K562 (cell line): ENCODE measurements around the gene TAS2R40. TPM values are rescaled to one million over a fixed set of nuclear protein-coding genes. Genes with fewer than 3 reads are reported as not detected.
"Not testable (repeated sequence)": the region's sequence is repeated elsewhere in the genome, so short reads cannot be mapped to it uniquely, and the experiment has no call there.

ENCODE experiments used
- ATAC-seq: fragments of 200-7000 bp; cut with Tn5 transposase; 3 replicates; pipeline ENCODE4 v1.9.1; 2020; ENCODE audit warnings: moderate library complexity
- BruUV-seq: library from RNA; stranded (reverse); fragments of 400-500 nt; replicated peaks from 2 replicates; lab custom pipeline; 2021; lab: Mats Ljungman, UMichigan
- CTCF ChIA-PET: fragments of 300-600 bp; formaldehyde crosslinking; extraction: SDS; loops from one replicate; lab custom pipeline; 2021; ENCODE audit warnings: low intra/inter-chr PET ratio; lab: Yijun Ruan, JAX
- POLR2A ChIA-PET: fragments of 300-600, 350-650 bp; sonication (Branson Sonifier 250); formaldehyde crosslinking; extraction: SDS; loops from one replicate; lab custom pipeline; 2021; ENCODE audit warnings: antibody characterized with exemption, inconsistent platforms; lab: Yijun Ruan, JAX
- DNase-seq, 4 experiments: peaks; one replicate each; pipeline versions ENCODE4 v3.0.0 to v3.0.0-alpha.2; 2011 to 2018; ENCODE audit warnings: low spot score in 3 of 4, mixed read lengths in 3 of 4; ENCODE audit errors: extremely low read depth in 1 of 4
- FAIRE-seq: peaks from 2 replicates; lab custom pipeline; 2011; peaks lifted over from hg19 to GRCh38; lab: Jason Lieb, UNC
- H2AFZ ChIP-seq: 2 replicates; pipeline ENCODE4 v1.6.0; 2011; ENCODE audit warnings: low read depth, low read length, control low read depth, inconsistent platforms
- H3K27ac ChIP-seq: fragments of 200-600 bp; 3 replicates; pipeline ENCODE4 v1.8.0; 2011; ENCODE audit warnings: low read depth, mild to moderate bottlenecking, control low read depth, inconsistent platforms, low read length, moderate library complexity, mixed read lengths; ENCODE audit errors: extremely low read depth
- H3K27me3 ChIP-seq, 2 experiments: fragments of 300-600 bp in 1 of 2; 2 replicates in 1 of 2; 3 replicates in 1 of 2; pipeline versions ENCODE4 v1.6.0 to v1.8.0; 2011; ENCODE audit warnings: inconsistent platforms in 2 of 2, low read length in 2 of 2, mild to moderate bottlenecking in 1 of 2, mixed read lengths in 1 of 2, moderate library complexity in 1 of 2; ENCODE audit not compliant: control insufficient read depth in 2 of 2, insufficient read depth in 2 of 2
- H3K36me3 ChIP-seq: fragments of 300-600 bp; 3 replicates; pipeline ENCODE4 v1.8.0; 2011; ENCODE audit warnings: mild to moderate bottlenecking, low read length, inconsistent platforms; ENCODE audit not compliant: control insufficient read depth, insufficient read depth
- H3K4me1 ChIP-seq, 2 experiments: fragments of 200-600 bp in 1 of 2; replicated peaks in 1 of 2; 2 replicates in 1 of 2; 3 replicates in 1 of 2; pipeline versions ENCODE4 v1.5.1 to v1.8.0; 2011; ENCODE audit warnings: inconsistent platforms in 2 of 2, low read length in 2 of 2, mild to moderate bottlenecking in 1 of 2, mixed read lengths in 1 of 2, moderate library complexity in 1 of 2; ENCODE audit not compliant: control insufficient read depth in 2 of 2, insufficient read depth in 2 of 2
- H3K4me2 ChIP-seq: 2 replicates; pipeline ENCODE4 v1.6.1; 2011; ENCODE audit warnings: low read length, control low read depth, inconsistent platforms, mixed read lengths; ENCODE audit not compliant: insufficient read depth
- H3K4me3 ChIP-seq: fragments of 200-600 bp; sonication (generic), shearing (Covaris generic); 2 replicates; pipeline ENCODE4 v1.5.1; 2016; ENCODE audit warnings: control low read depth, inconsistent platforms
- H3K79me2 ChIP-seq: fragments of 200-600 bp; 3 replicates; pipeline ENCODE4 v1.8.0; 2011; ENCODE audit warnings: low read length, inconsistent platforms; ENCODE audit not compliant: control insufficient read depth, insufficient read depth
- H3K9ac ChIP-seq, 2 experiments: 2 replicates each; pipeline versions ENCODE4 v1.6.0 to v1.6.1; 2011; ENCODE audit warnings: low read depth in 2 of 2, low read length in 2 of 2, control low read depth in 1 of 2, inconsistent platforms in 1 of 2, mild to moderate bottlenecking in 1 of 2, mixed read lengths in 1 of 2; ENCODE audit not compliant: insufficient read depth in 1 of 2
- H3K9me1 ChIP-seq: one replicate; pipeline ENCODE4 v1.6.0; 2011; ENCODE audit warnings: inconsistent platforms, mild to moderate bottlenecking, low read length, moderate library complexity; ENCODE audit not compliant: control insufficient read depth, insufficient read depth
- H3K9me3 ChIP-seq: replicated peaks from 2 replicates; pipeline ENCODE4 v1.5.1; 2011; ENCODE audit warnings: low read depth, low read length, inconsistent platforms; ENCODE audit not compliant: control insufficient read depth, insufficient read depth
- H4K20me1 ChIP-seq: replicated peaks from 2 replicates; pipeline ENCODE4 v1.6.1; 2011; ENCODE audit warnings: low read length, inconsistent platforms, mixed read lengths; ENCODE audit not compliant: control insufficient read depth, insufficient read depth
- GTF2E2 ChIP-seq: fragments of 200-800 bp; sonication (Bioruptor generic); IDR thresholded peaks from 2 replicates; pipeline ENCODE4 v1.6.1; 2016; ENCODE audit warnings: missing genetic modification characterization, missing compliant biosample characterization
- KDM1A ChIP-seq, 2 experiments: fragments of 450-650 bp; IDR thresholded peaks; 2 replicates each; pipeline ENCODE4 v1.6.1; 2016; ENCODE audit warnings: mild to moderate bottlenecking in 2 of 2
- PKNOX1 ChIP-seq: fragments of 450-650 bp; IDR thresholded peaks from 2 replicates; pipeline ENCODE4 v1.6.1; 2016
- POLR2A ChIP-seq: fragments of 450-650 bp; conservative IDR thresholded peaks from 2 replicates; pipeline ENCODE4 v1.6.1; 2016
- PRMT5 ChIP-seq: sonication (generic); formaldehyde crosslinking; IDR thresholded peaks from 2 replicates; pipeline ENCODE4 v1.5.0; 2020; ENCODE audit warnings: missing genetic modification reagents
- RBM25 ChIP-seq: fragments of 200-400 bp; formaldehyde crosslinking; IDR thresholded peaks from 2 replicates; pipeline ENCODE4 v1.6.1; 2018; ENCODE audit warnings: low read length, low read depth, moderate library complexity; ENCODE audit not compliant: severe bottlenecking
- SMARCE1 ChIP-seq: fragments of 450-650 bp; IDR thresholded peaks from 2 replicates; pipeline ENCODE4 v1.7.1; 2016; ENCODE audit warnings: mild to moderate bottlenecking
- TOE1 ChIP-seq, 2 experiments: fragments of 450-650 bp in 1 of 2; sonication (generic) in 1 of 2; formaldehyde crosslinking in 1 of 2; IDR thresholded peaks; 2 replicates each; pipeline versions ENCODE4 v1.7.1 to v1.8.0; 2016 to 2022; ENCODE audit warnings: borderline replicate concordance in 2 of 2, mild to moderate bottlenecking in 2 of 2, antibody characterized with exemption in 1 of 2, inconsistent platforms in 1 of 2, low read depth in 1 of 2, missing genetic modification reagents in 1 of 2, moderate library complexity in 1 of 2
- USF2 ChIP-seq: sonication (generic); formaldehyde crosslinking; IDR thresholded peaks from 2 replicates; pipeline ENCODE4 v1.5.0; 2020; ENCODE audit warnings: missing genetic modification reagents
- ZNF146 ChIP-seq: IDR thresholded peaks from one replicate; pipeline ENCODE4 v1.6.1; 2018; ENCODE audit warnings: missing compliant biosample characterization; ENCODE audit not compliant: unreplicated experiment
- WGBS: fragments of 100-300 bp; shearing (Covaris generic); methylation state at CpG from one replicate; pipeline ENCODE4 v1.1.6; 2016; ENCODE audit warnings: low coverage, mixed read lengths; ENCODE audit not compliant: insufficient coverage; ENCODE audit errors: missing lambda C conversion rate; 5-methylcytosine and 5-hydroxymethylcytosine counted together
- in situ Hi-C: fragments of 300-500 bp; cut with MboI; formaldehyde crosslinking; loops from 4 replicates; pipeline ENCODE4 v1.15.0; 2018; ENCODE audit warnings: inconsistent platforms, mixed read lengths
- intact Hi-C: fragments of 100-400 bp; cut with micrococcal nuclease; formaldehyde crosslinking; loops from 2 replicates; pipeline ENCODE4 v1.14.2; 2022
- polyA plus RNA-seq, 8 experiments: library from polyadenylated mRNA; depleted of rRNA in 4 of 8; stranded (reverse) in 5 of 8; unstranded in 3 of 8; fragments of >200 nt; fragmentation: Nextera tagmentation in 2 of 8; fragmentation: Illumina TruSeq in 1 of 8; extraction: Ambion mirVana in 2 of 8; extraction: Trizol in 1 of 8; gene quantifications; 2 replicates each; pipeline versions ENCODE4 v1.2.1 to v1.2.3, GENCODE V29; 2011 to 2014; ENCODE audit warnings: inconsistent platforms in 1 of 8, missing spikeins in 1 of 8
- total RNA-seq, 7 experiments: library from RNA; depleted of rRNA in 6 of 7; stranded (reverse); fragments of >200 nt in 6 of 7; fragmentation: Illumina TruSeq in 2 of 7; extraction: Trizol in 2 of 7; gene quantifications; 2 replicates each; pipeline versions ENCODE4 v1.2.1 to v1.2.3, GENCODE V29; 2011 to 2021; ENCODE audit warnings: low replicate concordance in 1 of 7
- TF ChIP-seq, protein P1 (sequence below), 3 experiments: fragments of 200-800 bp in 1 of 3; sonication (Bioruptor generic) in 1 of 3; sonication (generic) in 1 of 3; formaldehyde crosslinking in 1 of 3; IDR thresholded peaks; 2 replicates each; pipeline versions ENCODE4 v1.6.1 to v1.8.0; 2016 to 2022; ENCODE audit warnings: mild to moderate bottlenecking in 2 of 3, missing compliant biosample characterization in 2 of 3, missing genetic modification characterization in 2 of 3, missing genetic modification reagents in 1 of 3

Gene TAS2R40
- total and polyA plus RNA-seq, 9 of the 15 experiments (the other 6 are each of a cell fraction or from before 2014, with no cell fraction given): not detected

- H3K4me1 ChIP-seq, H3K27me3 ChIP-seq, H3K4me3 ChIP-seq, H3K9ac ChIP-seq, H3K9me1 ChIP-seq, H3K4me2 ChIP-seq, in situ Hi-C loops, H3K9me3 ChIP-seq, H3K79me2 ChIP-seq, DNase-seq, H3K36me3 ChIP-seq, H2AFZ ChIP-seq, H4K20me1 ChIP-seq, H3K27ac ChIP-seq, BruUV-seq, ATAC-seq, CTCF ChIA-PET, POLR2A ChIA-PET, intact Hi-C loops, FAIRE-seq: not testable (repeated sequence)
- TF ChIP-seq RBM25 (peak; percentile 31), KDM1A (IDR thresholded peaks at IDR 0.05) (peak in 1 of 2 experiments; percentile 35; a peak in 1 of 4 replicates), ZNF146 (CRISPR knock-in tag) (peak; percentile 75)
- 0% methylated on average over 4 of the region's 4 CpGs for WGBS
These were observed 41.1 kb upstream of the TAS2R40 start for GRCh38 chr7:143180771-143181170.

- no peaks in the 10 kb centered on the region for H3K9me3 ChIP-seq
- H3K27me3 ChIP-seq: peaks cover 0 to 5% of the 10 kb centered on the region in 2 experiments; a peak in 1 of 5 replicates
- peak; percentile 59; the same call in 2 of the 3 replicates for ATAC-seq
- ChIA-PET CTCF (no interaction called here), POLR2A (no interaction called here)
- no peak for FAIRE-seq
- no peak overlapping the region for H3K27ac ChIP-seq
- no peak overlapping the region for H3K4me3 ChIP-seq
- in situ Hi-C loops: no loop called here
- no peaks in the 10 kb centered on the region for H3K4me1 ChIP-seq
- H3K9ac ChIP-seq: no peak overlapping the region
- H3K36me3 ChIP-seq: no peaks in the 10 kb centered on the region
- no peak overlapping the region for H3K4me2 ChIP-seq
- DNase-seq: no peak
- WGBS: 2% methylated on average over 2 of the region's 2 CpGs
- H4K20me1 ChIP-seq: no peaks in the 10 kb centered on the region
- intact Hi-C loops: no loop called here
- no TSS peak for BruUV-seq
- no peaks in the 10 kb centered on the region for H3K79me2 ChIP-seq
- H2AFZ ChIP-seq: no peak overlapping the region
- no peaks in the 10 kb centered on the region for H3K9me1 ChIP-seq
- TF ChIP-seq TOE1 (IDR thresholded peaks at IDR 0.05; ENCODE audit: borderline replicate concordance) (no peak), TOE1 (CRISPR knock-in tag; IDR thresholded peaks at IDR 0.05; ENCODE audit: borderline replicate concordance, low read depth) (no peak), USF2 (CRISPR knock-in tag) (no peak), SMARCE1 (no peak), POLR2A (no peak), GTF2E2 (tag) (no peak), PKNOX1 (no peak), PRMT5 (CRISPR knock-in tag) (no peak)
- TF ChIP-seq, protein P1, sequence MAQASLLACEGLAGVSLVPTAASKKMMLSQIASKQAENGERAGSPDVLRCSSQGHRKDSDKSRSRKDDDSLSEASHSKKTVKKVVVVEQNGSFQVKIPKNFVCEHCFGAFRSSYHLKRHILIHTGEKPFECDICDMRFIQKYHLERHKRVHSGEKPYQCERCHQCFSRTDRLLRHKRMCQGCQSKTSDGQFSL (CRISPR knock-in tag; IDR thresholded peaks at IDR 0.05): no peak
- TF ChIP-seq, protein P1 (tag; IDR thresholded peaks at IDR 0.05): no peak
These were observed 40.5 kb upstream of the TAS2R40 start for GRCh38 chr7:143181349-143181748.
